GM18867 (cell line): ENCODE data around the gene BSND.
"Not testable (repeated sequence)": the region's sequence is repeated elsewhere in the genome, so short reads cannot be mapped to it uniquely, and the experiment has no call there.

ENCODE experiments used
- ATAC-seq: cut with Tn5 transposase; IDR thresholded peaks from one replicate; pipeline ENCODE4 v1.9.1; 2021; ENCODE audit warnings: mild to moderate bottlenecking, moderate library complexity; ENCODE audit not compliant: unreplicated experiment

The BSND gene

DNA sequence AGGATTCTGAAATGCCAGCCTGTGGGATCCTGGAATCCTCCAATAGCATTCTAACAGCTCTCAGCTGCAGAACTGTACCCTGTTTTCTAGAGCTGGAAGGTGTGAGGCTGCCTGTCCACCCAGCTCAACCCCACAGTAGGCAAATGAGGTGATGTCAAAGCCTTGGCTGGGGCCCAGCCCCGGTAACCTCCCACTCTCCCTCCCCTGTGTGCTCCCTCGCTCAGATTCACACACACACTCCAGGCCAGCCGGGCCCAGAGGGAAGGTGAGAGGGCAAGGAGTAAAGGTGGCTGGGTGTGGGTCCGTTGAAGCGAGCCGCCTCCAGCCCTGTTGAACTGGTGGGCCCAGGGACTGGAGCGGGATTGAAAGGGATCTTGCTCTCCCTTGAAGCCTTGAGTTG lies at the start of gene BSND:
Gene BSND, plus strand, starts transcription at position 257 of the 400 bp plus-strand sequence. CDS start 254 bp downstream, outside the sequence.
- peak; percentile 66 for ATAC-seq

GRCh38 chr1:54949053-54949452 lies 49.7 kb upstream of the BSND start:
- no peak for ATAC-seq

GRCh38 chr1:54950006-54950368 lies 48.7 kb upstream of the BSND start:
- no peak for ATAC-seq

DNA sequence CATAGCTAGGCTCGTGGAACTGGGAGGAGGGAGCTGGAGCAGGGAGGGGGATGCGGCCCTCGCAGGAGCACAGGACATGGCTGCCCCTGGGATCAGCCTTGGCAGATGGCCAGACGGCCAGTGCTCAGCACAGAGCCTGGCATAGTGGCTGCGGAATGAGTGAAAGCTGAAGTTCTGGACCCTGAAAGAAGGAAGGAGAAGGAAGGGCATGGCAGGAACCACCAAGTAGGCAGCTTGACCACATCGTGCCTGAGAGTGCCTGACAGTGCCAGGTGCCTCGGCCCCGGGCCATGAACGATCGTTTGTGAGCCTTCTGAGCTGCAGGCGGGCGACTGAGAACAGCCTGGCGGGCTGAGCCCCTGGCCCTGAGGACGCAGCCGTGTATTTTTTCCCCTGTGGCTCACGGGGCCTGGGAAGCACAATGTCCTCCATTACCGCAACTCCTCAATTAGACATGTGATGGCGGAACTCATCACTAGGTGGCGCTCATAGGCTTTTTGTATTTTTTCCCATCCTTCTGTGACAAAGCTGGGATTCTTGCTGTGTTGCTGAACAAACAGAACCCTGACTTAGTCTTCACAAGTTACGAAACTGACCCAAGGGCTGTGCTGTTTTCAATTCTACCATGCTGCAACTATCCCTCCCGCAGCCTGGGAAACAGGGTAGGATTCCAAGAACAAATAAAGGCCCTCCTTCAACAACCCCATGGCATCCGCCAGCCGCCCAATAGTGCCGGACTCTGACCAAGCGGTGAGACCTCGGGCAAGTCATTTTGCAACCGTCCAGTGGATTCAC lies 48.2 kb upstream of the BSND start:
- ATAC-seq, result no peak

- ATAC-seq, result no peak
These were observed 46.9 kb upstream of the BSND start for GRCh38 chr1:54951810-54952226.

GRCh38 chr1:54952950-54953718 lies 45.6 kb upstream of the BSND start:
- no peak for ATAC-seq

GRCh38 chr1:54953846-54954245 lies 44.9 kb upstream of the BSND start:
- ATAC-seq, result no peak

- no peak for ATAC-seq
These were observed 43.4 kb upstream of the BSND start for GRCh38 chr1:54955359-54955758.

DNA sequence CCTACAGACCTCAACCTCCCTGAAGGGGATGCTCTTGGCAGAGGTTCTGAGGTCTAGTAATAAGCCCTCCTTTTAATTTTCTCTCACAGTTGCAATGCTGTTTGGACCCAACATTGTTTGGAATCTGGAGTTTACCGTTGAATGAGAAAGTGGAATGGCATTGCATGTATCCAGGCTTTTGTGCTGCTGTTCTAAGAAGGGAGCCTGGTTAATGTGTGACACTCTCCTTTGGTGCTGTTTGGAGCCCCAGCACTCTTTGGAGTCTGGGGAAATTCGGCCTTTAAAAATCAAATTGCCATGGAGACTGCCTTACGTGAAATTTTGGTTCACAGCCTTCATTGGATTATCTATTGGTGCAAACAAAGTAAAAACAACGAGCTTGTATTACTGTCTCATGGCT lies 42.0 kb upstream of the BSND start:
- no peak for ATAC-seq

DNA sequence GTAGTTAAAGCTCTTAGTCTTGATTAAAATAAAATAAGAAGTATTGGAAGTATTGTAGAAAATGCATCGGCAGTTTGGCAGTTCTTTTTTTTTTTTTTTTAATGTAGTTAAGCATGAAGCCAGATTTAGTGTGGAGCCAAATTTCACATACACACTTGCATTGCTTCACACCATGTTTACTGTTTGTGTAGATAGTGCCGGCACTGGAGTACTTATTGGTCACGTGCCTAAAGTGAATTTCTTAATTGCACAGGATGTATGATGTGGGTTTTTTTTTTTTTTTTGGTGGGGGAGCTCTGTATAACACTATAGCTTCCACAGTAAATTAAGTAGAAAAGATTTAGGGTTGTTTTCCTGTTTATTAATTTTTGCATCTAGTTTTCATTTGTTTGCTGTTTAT lies 39.5 kb upstream of the BSND start:
- no peak for ATAC-seq

GRCh38 chr1:54962612-54963395 lies 35.9 kb upstream of the BSND start:
- ATAC-seq, result peak; percentile 41

GRCh38 chr1:54963829-54964228 lies 34.9 kb upstream of the BSND start:
- ATAC-seq, result not testable (repeated sequence)

DNA sequence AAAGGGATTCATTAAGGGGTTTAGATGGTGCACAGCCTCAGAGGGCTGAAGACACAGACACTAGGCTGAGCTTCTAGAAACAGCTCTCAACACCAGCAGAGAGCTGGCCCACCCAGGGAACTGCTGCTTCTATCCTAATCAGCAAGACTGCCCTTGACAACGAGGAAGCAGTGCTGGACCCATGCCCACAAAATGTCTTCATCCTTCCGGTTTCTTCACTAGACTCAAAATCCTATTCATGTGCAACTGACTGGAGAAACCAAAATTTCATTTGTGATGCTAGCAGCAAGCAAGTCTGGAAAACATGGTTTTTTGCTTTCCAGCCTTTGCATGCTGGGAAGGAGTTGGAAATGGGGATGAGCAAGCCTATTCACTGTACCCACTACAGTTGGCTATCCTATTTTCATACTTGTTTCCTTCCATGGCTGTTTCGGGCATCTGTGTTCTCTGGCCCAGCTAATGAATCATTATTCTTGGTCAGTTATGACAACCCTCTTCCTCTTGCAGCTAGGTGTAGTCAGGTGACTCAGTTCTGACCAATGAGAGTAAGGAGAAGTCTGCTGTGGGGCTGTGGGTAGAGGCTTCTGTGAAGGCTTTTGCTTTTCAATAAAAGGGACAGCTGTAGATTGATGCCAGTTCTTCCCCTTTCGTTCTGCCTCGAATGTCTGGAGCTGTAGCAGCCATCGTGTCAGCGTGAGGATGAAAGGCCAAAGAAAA lies 33.0 kb upstream of the BSND start:
- peak; percentile 91 for ATAC-seq

DNA sequence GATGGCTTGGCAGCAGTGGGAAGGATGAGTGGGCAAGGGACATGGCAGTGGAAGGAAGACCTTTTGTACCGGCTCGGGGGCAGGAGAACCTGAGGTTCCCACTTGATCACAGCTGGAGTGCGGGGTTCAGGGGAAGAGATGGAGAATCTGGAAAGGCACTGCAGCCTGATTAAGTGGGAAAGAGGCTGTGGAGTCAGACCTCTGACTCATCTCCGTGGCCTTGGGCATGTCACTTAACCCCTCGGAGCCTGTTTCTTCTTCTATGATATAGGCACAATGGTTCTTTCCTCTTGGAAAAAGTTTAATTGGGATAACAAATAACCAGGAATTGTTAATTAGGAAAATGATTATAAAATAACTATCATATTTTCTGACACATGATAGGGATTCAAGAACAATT lies 31.4 kb upstream of the BSND start:
- ATAC-seq, result no peak

DNA sequence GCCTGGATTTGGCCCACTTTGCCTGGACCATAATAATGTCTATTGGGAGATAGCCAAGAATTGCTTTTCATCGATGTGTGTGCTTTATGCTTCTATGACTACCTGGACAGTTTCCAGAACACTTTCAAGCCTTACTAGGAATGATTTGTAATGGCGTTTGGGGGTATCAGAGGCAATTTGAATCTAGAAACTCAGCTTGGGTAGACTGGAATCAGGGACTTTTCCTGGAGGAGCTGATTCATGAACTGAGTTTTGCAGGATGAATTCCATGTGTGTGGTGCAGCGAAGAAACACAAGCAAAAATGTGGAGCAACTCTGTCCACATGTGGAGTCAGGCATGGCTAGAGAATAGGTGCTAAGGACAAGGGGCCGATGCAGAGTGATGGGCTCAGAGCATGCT lies 30.2 kb upstream of the BSND start:
- ATAC-seq, result no peak

DNA sequence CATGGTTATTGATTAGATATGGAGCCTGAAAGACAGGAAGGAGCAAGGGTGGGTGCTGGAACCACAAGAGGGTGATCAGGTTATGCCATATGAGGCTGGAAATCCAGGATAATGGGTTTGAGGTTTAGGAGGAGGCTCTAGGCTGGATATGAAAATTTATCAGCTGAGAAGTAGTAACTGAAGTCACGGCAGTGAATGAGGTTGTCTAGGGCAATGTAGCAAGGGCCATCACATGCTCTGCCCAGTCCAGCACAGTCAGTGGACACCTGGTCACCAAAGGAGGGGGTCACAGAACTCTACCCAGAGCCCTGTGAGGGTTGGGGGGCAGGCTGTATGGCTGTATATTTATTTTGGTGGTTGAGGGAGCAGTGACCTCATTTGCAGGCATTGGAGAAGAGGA lies 28.9 kb upstream of the BSND start:
- no peak for ATAC-seq

DNA sequence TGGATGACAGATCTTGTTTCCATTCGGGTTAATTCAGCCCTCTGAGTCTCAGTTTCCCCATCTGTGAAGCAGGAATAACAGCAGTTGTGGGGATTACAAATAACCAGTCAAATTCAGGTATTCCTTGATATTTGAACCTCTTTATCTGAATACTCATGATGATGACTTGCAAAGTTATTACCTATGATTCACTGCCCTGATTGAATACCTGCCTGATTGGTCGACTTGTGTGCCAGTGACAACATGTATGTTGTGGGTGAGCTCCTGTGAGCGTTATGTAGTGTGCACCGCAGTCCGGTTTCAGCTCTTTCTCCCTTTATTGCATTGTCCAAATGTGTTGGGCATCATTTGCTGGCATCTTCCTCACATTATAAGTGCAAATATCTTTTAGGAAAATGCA lies 27.8 kb upstream of the BSND start:
- ATAC-seq, result no peak

DNA sequence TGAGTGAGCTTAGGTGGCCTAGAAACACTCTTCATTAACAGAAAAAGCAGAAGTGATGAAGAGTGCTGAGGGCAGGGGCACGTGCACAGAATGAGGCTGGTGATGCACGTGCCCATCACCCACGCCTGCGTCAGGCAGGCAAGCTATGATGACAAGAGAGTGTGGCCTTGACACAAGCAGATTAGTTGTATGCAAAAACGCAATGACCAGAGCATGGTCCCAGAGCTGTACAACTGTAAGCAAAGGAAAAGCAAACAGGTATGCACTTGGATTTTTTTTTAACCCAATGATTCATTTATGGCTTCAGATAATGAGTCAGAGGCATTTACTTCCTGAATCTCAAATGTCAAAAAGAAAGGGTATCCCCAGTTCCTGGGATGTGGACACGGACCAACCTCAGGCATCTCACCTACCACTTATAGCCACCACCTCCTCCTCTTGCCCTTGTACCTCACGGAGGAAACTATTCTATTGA lies 27.4 kb upstream of the BSND start:
- peak; percentile 87 for ATAC-seq

DNA sequence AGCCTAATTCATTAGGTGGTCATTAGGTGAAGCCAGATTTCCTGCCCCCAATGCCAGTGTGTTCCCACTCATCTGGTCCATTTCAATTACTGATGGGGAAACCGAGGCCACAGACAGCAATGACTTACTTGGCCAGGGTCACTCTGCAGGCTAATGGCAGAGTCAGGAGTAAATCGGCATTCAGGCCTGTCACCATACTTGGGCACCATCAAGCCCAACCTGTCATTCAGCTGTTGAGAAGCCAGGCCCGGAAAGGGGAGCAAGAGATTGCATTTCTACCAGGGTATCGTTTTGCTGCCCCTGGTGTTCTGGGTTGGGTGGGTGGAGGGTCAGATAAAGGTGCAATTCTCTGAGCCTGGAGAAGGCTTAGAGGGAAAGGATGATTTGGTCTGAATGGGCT lies 26.3 kb upstream of the BSND start:
- ATAC-seq, result no peak

DNA sequence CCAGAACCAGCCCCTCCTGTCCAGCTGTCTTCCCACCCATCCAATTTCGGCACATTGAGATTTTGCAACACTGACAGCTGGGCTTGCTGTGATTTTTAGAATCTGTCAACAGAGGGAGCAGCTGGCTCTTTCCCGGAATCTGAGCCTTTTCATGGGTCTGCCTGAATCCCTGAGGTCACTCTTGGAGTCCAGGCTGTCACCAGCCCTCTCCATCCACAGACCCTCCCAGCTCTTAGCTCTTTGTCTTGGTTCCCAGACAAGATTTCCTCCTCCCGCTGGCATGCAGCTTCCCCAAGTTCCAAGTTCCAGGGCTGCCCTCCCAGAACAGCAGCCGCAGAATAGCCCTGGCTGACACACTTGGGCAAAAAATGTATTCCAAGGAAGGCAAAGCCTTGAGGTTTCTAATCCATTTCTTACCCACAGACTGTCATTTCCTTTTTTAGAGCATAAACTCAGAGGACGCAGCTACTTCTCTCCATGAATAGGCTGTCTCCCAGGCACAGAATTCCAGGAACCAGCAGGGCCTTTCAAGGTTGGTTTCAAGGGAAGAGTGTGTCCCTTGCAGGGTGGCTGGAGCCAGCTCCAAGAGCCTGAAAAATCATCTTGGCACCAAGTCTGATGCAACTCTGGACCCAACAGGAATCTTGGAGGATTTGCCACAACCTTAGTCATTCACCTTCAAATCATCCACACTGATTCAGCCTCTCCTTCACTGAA lies 25.4 kb upstream of the BSND start:
- ATAC-seq, result no peak
